Uterus (tissue), 4 donors: Measurements from ENCODE around the gene GBP6. TPM values are rescaled to one million over a fixed set of nuclear protein-coding genes. Genes with fewer than 3 reads are reported as not detected.

Source experiments
- DNase-seq, 2 donors: peaks; one replicate each; pipeline ENCODE4 v3.0.0-alpha.2; 2019 to 2020
- H3K27ac ChIP-seq, 2 donors: fragments of 200-600 bp; sonication (generic); 1 replicate in 1 of 2; 2 replicates in 1 of 2; pipeline ENCODE4 v1.5.1; 2016 to 2018
- H3K27me3 ChIP-seq, 2 donors: fragments of 200-600 bp; sonication (generic); one replicate each; pipeline ENCODE4 v1.5.1; 2018 to 2019; ENCODE audit warnings: control low read depth in 1 of 2
- H3K36me3 ChIP-seq, 2 donors: fragments of 200-600 bp; sonication (generic); one replicate each; pipeline ENCODE4 v1.5.1; 2019; ENCODE audit warnings: control low read depth in 1 of 2
- H3K4me1 ChIP-seq, 2 donors: fragments of 200-600 bp; sonication (generic); one replicate each; pipeline ENCODE4 v1.5.1; 2018 to 2019; ENCODE audit warnings: control low read depth in 1 of 2
- H3K4me3 ChIP-seq, 2 donors: fragments of 200-600 bp; sonication (generic); 1 replicate in 1 of 2; 2 replicates in 1 of 2; pipeline ENCODE4 v1.5.1; 2018 to 2019; ENCODE audit warnings: mild to moderate bottlenecking in 1 of 2
- H3K9me3 ChIP-seq, 2 donors: fragments of 200-600 bp; sonication (generic); one replicate each; pipeline ENCODE4 v1.5.1; 2019; ENCODE audit warnings: control low read depth in 1 of 2
- POLR2A ChIP-seq, 2 donors: fragments of 450-650 bp; IDR thresholded peaks; one replicate each; pipeline ENCODE4 v1.6.1; 2016; ENCODE audit warnings: antibody characterized with exemption in 2 of 2, mild to moderate bottlenecking in 1 of 2, moderate library complexity in 1 of 2
- intact Hi-C: fragments of 100-400 bp; cut with DNase I; formaldehyde crosslinking; loops from one replicate; pipeline ENCODE4 v1.15.1; 2023; ENCODE audit warnings: low total_unique reads
- total RNA-seq, 4 donors: library from RNA; depleted of rRNA in 3 of 4; stranded (reverse); fragments of >200 nt in 3 of 4; gene quantifications; one replicate each; pipeline versions ENCODE4 v1.1.0 to v1.2.4, GENCODE V29; 2014 to 2023
- TF ChIP-seq, protein P1 (sequence below), 4 experiments: fragments of 200-600 bp in 2 of 4; fragments of 450-650 bp in 2 of 4; sonication (generic) in 2 of 4; IDR thresholded peaks; one replicate each; pipeline ENCODE4 v1.5.1; 2016 to 2019; ENCODE audit warnings: antibody characterized with exemption in 4 of 4, mild to moderate bottlenecking in 2 of 4, moderate library complexity in 1 of 4
- donor health status: DM: yes; HTN: yes; CAD: no.

The GBP6 gene
- total RNA-seq, 4 donors from 2014 or later: not detected

DNA sequence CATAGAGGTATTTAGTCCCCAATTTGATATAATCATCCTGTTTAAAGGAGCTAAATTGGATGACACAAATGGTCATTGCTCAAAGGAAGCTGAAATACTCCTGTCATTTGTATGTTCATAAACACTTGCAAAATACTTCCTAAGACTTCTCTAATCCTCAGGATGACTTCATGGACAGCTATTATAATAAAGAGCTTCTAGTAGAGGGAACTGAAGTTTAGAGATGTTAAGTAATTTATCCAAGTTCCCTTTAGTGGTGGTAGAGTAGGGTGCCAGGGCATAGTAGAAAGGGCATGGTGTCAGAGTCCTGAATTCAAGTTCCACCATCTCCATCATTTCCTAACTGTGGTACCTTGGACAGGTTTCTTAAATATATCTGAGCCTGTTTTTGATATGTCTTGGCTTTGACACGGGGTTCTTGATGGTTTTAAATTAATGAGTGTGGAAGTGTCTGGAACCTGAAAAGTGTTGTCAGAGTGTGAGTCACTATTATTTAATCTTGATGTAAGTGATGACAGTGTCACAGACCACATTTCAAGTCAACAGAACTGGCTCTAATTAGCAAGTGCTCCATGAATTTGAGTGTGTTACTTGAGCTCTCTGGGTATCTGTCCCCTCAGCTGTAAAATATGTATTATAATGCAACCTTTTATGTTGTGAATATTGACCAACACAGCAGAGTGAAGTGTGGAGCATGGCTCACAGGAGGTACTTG, 12.1 kb upstream of the GBP6 start:
- Histone ChIP-seq H3K27me3 (no peaks in the 10 kb centered on the region), H3K9me3 (no peaks in the 10 kb centered on the region), H3K36me3 (no peaks in the 10 kb centered on the region), H3K4me1 (no peaks in the 10 kb centered on the region), H3K27ac (no peak overlapping the region), H3K4me3 (no peak overlapping the region)
- DNase-seq: no peak
- TF ChIP-seq, protein P1, sequence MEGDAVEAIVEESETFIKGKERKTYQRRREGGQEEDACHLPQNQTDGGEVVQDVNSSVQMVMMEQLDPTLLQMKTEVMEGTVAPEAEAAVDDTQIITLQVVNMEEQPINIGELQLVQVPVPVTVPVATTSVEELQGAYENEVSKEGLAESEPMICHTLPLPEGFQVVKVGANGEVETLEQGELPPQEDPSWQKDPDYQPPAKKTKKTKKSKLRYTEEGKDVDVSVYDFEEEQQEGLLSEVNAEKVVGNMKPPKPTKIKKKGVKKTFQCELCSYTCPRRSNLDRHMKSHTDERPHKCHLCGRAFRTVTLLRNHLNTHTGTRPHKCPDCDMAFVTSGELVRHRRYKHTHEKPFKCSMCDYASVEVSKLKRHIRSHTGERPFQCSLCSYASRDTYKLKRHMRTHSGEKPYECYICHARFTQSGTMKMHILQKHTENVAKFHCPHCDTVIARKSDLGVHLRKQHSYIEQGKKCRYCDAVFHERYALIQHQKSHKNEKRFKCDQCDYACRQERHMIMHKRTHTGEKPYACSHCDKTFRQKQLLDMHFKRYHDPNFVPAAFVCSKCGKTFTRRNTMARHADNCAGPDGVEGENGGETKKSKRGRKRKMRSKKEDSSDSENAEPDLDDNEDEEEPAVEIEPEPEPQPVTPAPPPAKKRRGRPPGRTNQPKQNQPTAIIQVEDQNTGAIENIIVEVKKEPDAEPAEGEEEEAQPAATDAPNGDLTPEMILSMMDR (IDR thresholded peaks at IDR 0.05): no peak
- no peak for TF ChIP-seq POLR2A (IDR thresholded peaks at IDR 0.05)
- intact Hi-C loops: loop anchor here (10.0 kb wide), 1 partner anchor 347 kb away; no protein-coding TSS in a partner anchor

DNA sequence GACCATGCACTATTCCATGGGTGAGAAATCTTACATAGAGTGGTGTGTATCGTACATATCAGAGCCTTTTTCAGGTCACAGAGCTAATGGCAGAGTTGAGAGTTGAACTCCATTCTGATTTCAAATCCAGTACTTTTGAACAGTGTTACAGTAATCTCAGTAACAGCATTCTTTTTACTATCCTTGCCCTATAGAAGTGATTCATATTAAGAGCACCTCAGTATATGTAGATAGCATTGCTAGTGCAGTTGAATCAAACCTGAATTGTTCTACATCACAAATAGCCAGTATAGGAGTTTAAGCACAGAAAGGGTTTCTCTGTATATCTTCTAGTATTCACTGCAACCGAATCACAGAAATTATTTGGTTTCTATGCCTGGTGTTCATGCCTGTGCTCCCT, 11.4 kb upstream of the GBP6 start:
- TF ChIP-seq, protein P1 (IDR thresholded peaks at IDR 0.05): no peak
- no peak for TF ChIP-seq POLR2A (IDR thresholded peaks at IDR 0.05)
- no peak for DNase-seq
- intact Hi-C loops: loop anchor here (10.0 kb wide), 1 partner anchor 348 kb away; no protein-coding TSS in a partner anchor
- Histone ChIP-seq H3K9me3 (no peaks in the 10 kb centered on the region), H3K4me1 (no peaks in the 10 kb centered on the region), H3K27ac (no peak overlapping the region), H3K27me3 (no peaks in the 10 kb centered on the region), H3K36me3 (no peaks in the 10 kb centered on the region), H3K4me3 (no peak overlapping the region)

DNA sequence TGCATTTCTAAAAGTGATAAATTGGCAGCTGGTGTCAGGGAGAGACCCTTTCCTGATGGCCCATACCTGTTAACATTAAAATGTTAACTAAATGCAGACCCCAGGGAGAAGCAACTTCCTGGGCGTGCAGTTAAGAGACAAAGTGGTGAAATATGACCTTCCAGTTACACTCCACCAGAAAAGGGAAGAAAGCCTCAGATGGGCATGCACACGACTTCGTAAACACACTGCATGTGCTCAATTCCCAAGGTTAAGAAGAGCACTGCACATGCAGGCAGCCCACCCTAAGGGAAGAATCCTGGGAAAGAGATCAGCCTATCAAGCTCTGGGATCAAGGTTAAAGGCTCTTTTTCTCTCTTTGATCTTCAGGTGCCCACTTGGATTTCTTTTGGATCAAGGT, 9.7 kb upstream of the GBP6 start:
- H3K9me3 ChIP-seq: no peaks in the 10 kb centered on the region
- TF ChIP-seq POLR2A (IDR thresholded peaks at IDR 0.05): no peak
- TF ChIP-seq, protein P1 (IDR thresholded peaks at IDR 0.05): no peak
- H3K27me3 ChIP-seq: no peaks in the 10 kb centered on the region
- H3K36me3 ChIP-seq: no peaks in the 10 kb centered on the region
- no peak overlapping the region for H3K27ac ChIP-seq
- H3K4me1 ChIP-seq: no peaks in the 10 kb centered on the region
- intact Hi-C loops: loop anchor here (10.0 kb wide), 1 partner anchor 349 kb away; no protein-coding TSS in a partner anchor
- DNase-seq: no peak
- H3K4me3 ChIP-seq: no peak overlapping the region

DNA sequence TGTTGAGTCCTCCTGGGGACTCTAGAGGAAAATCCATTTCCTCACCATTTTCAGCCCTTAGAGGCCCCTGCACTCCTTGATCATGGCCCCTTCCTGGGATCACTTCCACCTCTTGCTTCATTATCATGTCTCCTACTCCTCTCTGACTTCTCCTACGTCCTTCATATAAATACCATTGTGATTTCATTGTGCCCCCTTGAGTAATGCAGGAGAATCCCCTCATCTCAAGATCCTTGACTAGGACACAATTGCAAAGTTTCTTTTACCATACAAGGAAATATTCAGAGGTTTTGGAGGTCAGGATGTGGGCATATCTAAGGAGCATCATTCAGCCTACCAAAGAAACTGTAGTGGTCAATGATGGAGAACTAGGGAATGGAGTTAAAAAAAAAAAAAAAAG, 8.8 kb upstream of the GBP6 start:
- no peak for DNase-seq
- intact Hi-C loops: loop anchor here (10.0 kb wide), 1 partner anchor 350 kb away; no protein-coding TSS in a partner anchor
- Histone ChIP-seq H3K4me3 (no peak overlapping the region), H3K4me1 (no peaks in the 10 kb centered on the region), H3K9me3 (no peaks in the 10 kb centered on the region), H3K27ac (no peak overlapping the region), H3K27me3 (no peaks in the 10 kb centered on the region), H3K36me3 (no peaks in the 10 kb centered on the region)
- no peak for TF ChIP-seq POLR2A (IDR thresholded peaks at IDR 0.05)
- TF ChIP-seq, protein P1 (IDR thresholded peaks at IDR 0.05): no peak

DNA sequence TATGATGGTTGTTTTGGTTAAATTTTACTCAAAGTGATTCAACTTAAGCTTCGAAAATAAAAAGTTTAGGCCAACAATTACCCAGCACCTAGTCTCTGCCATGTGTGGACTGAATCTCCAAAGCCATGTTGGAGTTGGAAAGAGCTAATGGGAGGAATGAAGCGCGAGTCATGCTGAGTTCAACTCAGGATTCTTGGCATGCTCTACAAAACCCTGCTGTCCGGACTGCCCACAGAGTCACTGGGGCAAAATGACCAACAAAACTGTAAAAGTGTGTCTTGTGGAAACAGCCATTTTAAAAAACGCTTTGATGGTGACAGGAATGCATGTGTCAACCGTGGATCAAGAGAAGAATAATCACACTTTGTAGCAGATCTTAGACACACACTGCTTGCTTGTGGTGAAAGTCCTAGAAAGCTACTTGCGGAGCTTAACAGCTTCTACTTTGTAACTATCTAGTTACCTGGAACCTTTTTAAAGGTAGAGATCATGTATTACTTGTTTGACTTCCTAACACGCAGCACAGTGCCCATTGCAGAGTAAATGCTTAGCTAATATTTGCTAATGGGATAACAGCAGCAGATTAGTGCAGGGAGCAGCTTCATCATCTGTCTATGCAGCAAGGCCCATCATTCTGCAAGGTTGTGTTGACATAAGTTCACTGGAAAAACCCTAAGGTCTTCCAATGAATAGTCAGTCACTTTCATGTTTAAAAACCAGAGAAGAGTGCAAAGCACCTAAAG, 7.0 kb upstream of the GBP6 start:
- DNase-seq: no peak
- intact Hi-C loops: loop anchor here (10.0 kb wide), 1 partner anchor 352 kb away; no protein-coding TSS in a partner anchor
- no peak for TF ChIP-seq POLR2A (IDR thresholded peaks at IDR 0.05)
- TF ChIP-seq, protein P1 (IDR thresholded peaks at IDR 0.05): no peak
- Histone ChIP-seq H3K9me3 (no peaks in the 10 kb centered on the region), H3K36me3 (no peaks in the 10 kb centered on the region), H3K4me3 (no peak overlapping the region), H3K27ac (no peak overlapping the region), H3K4me1 (no peaks in the 10 kb centered on the region), H3K27me3 (no peaks in the 10 kb centered on the region)
